Measurements from ENCODE around the gene GRID1. TPM values are rescaled to one million over a fixed set of nuclear protein-coding genes. Genes with fewer than 3 reads are reported as not detected.
"Not testable (repeated sequence)": the region's sequence is repeated elsewhere in the genome, so short reads cannot be mapped to it uniquely, and the experiment has no call there.

Gene GRID1
- total and polyA plus RNA-seq, 4 donors = 1.1 to 3.8 TPM; not detected in 2

GRCh38 chr10:86113044-86113443, 253.6 kb downstream of the GRID1 start:
- no peak for DNase-seq
- H3K27ac ChIP-seq (ENCODE audit: low read depth in 1 of 2, low read length in 2 of 2) = no peak overlapping the region
- intact Hi-C loops (cut with DNase I) = no loop called here

GRCh38 chr10:86111902-86112545, 254.6 kb downstream of the GRID1 start:
- 68 to 73% methylated on average over 5 of the region's 5 CpGs for WGBS, 2 donors
- Histone ChIP-seq H3K36me3 (ENCODE audit: control insufficient read depth in 1 of 2, insufficient read depth in 2 of 2, low read length in 1 of 2) (no peaks in the 10 kb centered on the region), H3K9me3 (ENCODE audit: control insufficient read depth, low read length) (no peaks in the 10 kb centered on the region), H3K27ac (ENCODE audit: low read depth in 1 of 2, low read length in 2 of 2) (no peak overlapping the region), H3K4me1 (ENCODE audit: control insufficient read depth in 1 of 2, insufficient read depth in 2 of 2, low read length in 2 of 2) (no peaks in the 10 kb centered on the region), H3K4me3 (ENCODE audit: low read length in 2 of 2) (no peak overlapping the region), H3K27me3 (ENCODE audit: control insufficient read depth in 1 of 2, insufficient read depth in 2 of 2, low read length in 1 of 2) (no peaks in the 10 kb centered on the region)
- ATAC-seq (ENCODE audit: low FRiP score) (no peak), DNase-seq (no peak)
- intact Hi-C loops (cut with DNase I) = no loop called here

More at GRCh38 chr10:86113044-86113443, 253.6 kb downstream of the GRID1 start:
- H3K27me3 ChIP-seq (ENCODE audit: control insufficient read depth in 1 of 2, insufficient read depth in 2 of 2, low read length in 1 of 2) = no peaks in the 10 kb centered on the region
- H3K4me3 ChIP-seq (ENCODE audit: low read length in 2 of 2) = no peak overlapping the region
- H3K4me1 ChIP-seq (ENCODE audit: control insufficient read depth in 1 of 2, insufficient read depth in 2 of 2, low read length in 2 of 2) = no peaks in the 10 kb centered on the region
- H3K36me3 ChIP-seq (ENCODE audit: control insufficient read depth in 1 of 2, insufficient read depth in 2 of 2, low read length in 1 of 2) = no peaks in the 10 kb centered on the region
- no peak for ATAC-seq (ENCODE audit: low FRiP score)
- 76% methylated on average over 1 of the region's 1 CpG for WGBS, 2 donors
- H3K9me3 ChIP-seq (ENCODE audit: control insufficient read depth, low read length) = no peaks in the 10 kb centered on the region

- intact Hi-C loops (cut with DNase I) = no loop called here
- 88 to 90% methylated on average over 6 of the region's 6 CpGs for WGBS, 2 donors
- DNase-seq = no peak
- no peak for ATAC-seq (ENCODE audit: low FRiP score)
- H3K4me3 ChIP-seq (ENCODE audit: low read length in 2 of 2) = no peak overlapping the region
- H3K27ac ChIP-seq (ENCODE audit: low read depth in 1 of 2, low read length in 2 of 2) = no peak overlapping the region
- H3K27me3 ChIP-seq (ENCODE audit: control insufficient read depth in 1 of 2, insufficient read depth in 2 of 2, low read length in 1 of 2) = no peaks in the 10 kb centered on the region
- H3K36me3 ChIP-seq (ENCODE audit: control insufficient read depth in 1 of 2, insufficient read depth in 2 of 2, low read length in 1 of 2) = no peaks in the 10 kb centered on the region
- H3K4me1 ChIP-seq (ENCODE audit: control insufficient read depth in 1 of 2, insufficient read depth in 2 of 2, low read length in 2 of 2) = no peaks in the 10 kb centered on the region
- H3K9me3 ChIP-seq (ENCODE audit: control insufficient read depth, low read length) = no peaks in the 10 kb centered on the region
Observed at GRCh38 chr10:86110156-86110786, 256.3 kb downstream of the GRID1 start.

- Histone ChIP-seq H3K9me3 (ENCODE audit: control insufficient read depth, low read length) (no peaks in the 10 kb centered on the region), H3K27me3 (ENCODE audit: control insufficient read depth in 1 of 2, insufficient read depth in 2 of 2, low read length in 1 of 2) (no peaks in the 10 kb centered on the region), H3K4me1 (ENCODE audit: control insufficient read depth in 1 of 2, insufficient read depth in 2 of 2, low read length in 2 of 2) (no peaks in the 10 kb centered on the region), H3K27ac (ENCODE audit: low read depth in 1 of 2, low read length in 2 of 2) (no peak overlapping the region), H3K4me3 (ENCODE audit: low read length in 2 of 2) (no peak overlapping the region), H3K36me3 (ENCODE audit: control insufficient read depth in 1 of 2, insufficient read depth in 2 of 2, low read length in 1 of 2) (no peaks in the 10 kb centered on the region)
- no peak for DNase-seq
- intact Hi-C loops (cut with DNase I) = no loop called here
- 93 to 97% methylated on average over 1 of the region's 1 CpG for WGBS, 2 donors
- no peak for ATAC-seq (ENCODE audit: low FRiP score)
Observed at GRCh38 chr10:86109421-86109820, 257.2 kb downstream of the GRID1 start.

GRCh38 chr10:86108696-86109095, 257.9 kb downstream of the GRID1 start:
- Histone ChIP-seq H3K4me3 (ENCODE audit: low read length in 2 of 2) (no peak overlapping the region), H3K27ac (ENCODE audit: low read depth in 1 of 2, low read length in 2 of 2) (no peak overlapping the region), H3K9me3 (ENCODE audit: control insufficient read depth, low read length) (no peaks in the 10 kb centered on the region), H3K27me3 (ENCODE audit: control insufficient read depth in 1 of 2, insufficient read depth in 2 of 2, low read length in 1 of 2) (no peaks in the 10 kb centered on the region), H3K4me1 (ENCODE audit: control insufficient read depth in 1 of 2, insufficient read depth in 2 of 2, low read length in 2 of 2) (no peaks in the 10 kb centered on the region), H3K36me3 (ENCODE audit: control insufficient read depth in 1 of 2, insufficient read depth in 2 of 2, low read length in 1 of 2) (no peaks in the 10 kb centered on the region)
- ATAC-seq (ENCODE audit: low FRiP score) = no peak
- WGBS, 2 donors = 93 to 94% methylated on average over 7 of the region's 7 CpGs
- intact Hi-C loops (cut with DNase I) = no loop called here
- peak in 1 of 2 donors; percentile 33 for DNase-seq

- ATAC-seq (ENCODE audit: low FRiP score); H3K4me1 ChIP-seq (ENCODE audit: control insufficient read depth in 1 of 2, insufficient read depth in 2 of 2, low read length in 2 of 2); H3K4me3 ChIP-seq (ENCODE audit: low read length in 2 of 2); H3K27ac ChIP-seq (ENCODE audit: low read depth in 1 of 2, low read length in 2 of 2); H3K9me3 ChIP-seq (ENCODE audit: control insufficient read depth, low read length); H3K27me3 ChIP-seq (ENCODE audit: control insufficient read depth in 1 of 2, insufficient read depth in 2 of 2, low read length in 1 of 2); H3K36me3 ChIP-seq (ENCODE audit: control insufficient read depth in 1 of 2, insufficient read depth in 2 of 2, low read length in 1 of 2); intact Hi-C loops (cut with DNase I): not testable (repeated sequence)
- peak in 1 of 2 donors; percentile 51 for DNase-seq
- 81 to 84% methylated on average over 16 of the region's 16 CpGs for WGBS, 2 donors
Observed at GRCh38 chr10:86107611-86108310, 258.8 kb downstream of the GRID1 start.

GRCh38 chr10:86107131-86107530, 259.5 kb downstream of the GRID1 start:
- intact Hi-C loops (cut with DNase I) = no loop called here
- 95 to 96% methylated on average over 6 of the region's 6 CpGs for WGBS, 2 donors
- no peak for ATAC-seq (ENCODE audit: low FRiP score)
- peak in 1 of 2 donors; percentile 46 for DNase-seq
- Histone ChIP-seq H3K4me3 (ENCODE audit: low read length in 2 of 2) (no peak overlapping the region), H3K27me3 (ENCODE audit: control insufficient read depth in 1 of 2, insufficient read depth in 2 of 2, low read length in 1 of 2) (no peaks in the 10 kb centered on the region), H3K4me1 (ENCODE audit: control insufficient read depth in 1 of 2, insufficient read depth in 2 of 2, low read length in 2 of 2) (no peaks in the 10 kb centered on the region), H3K9me3 (ENCODE audit: control insufficient read depth, low read length) (no peaks in the 10 kb centered on the region), H3K27ac (ENCODE audit: low read depth in 1 of 2, low read length in 2 of 2) (no peak overlapping the region), H3K36me3 (ENCODE audit: control insufficient read depth in 1 of 2, insufficient read depth in 2 of 2, low read length in 1 of 2) (no peaks in the 10 kb centered on the region)

- Histone ChIP-seq H3K4me1 (ENCODE audit: control insufficient read depth in 1 of 2, insufficient read depth in 2 of 2, low read length in 2 of 2) (no peaks in the 10 kb centered on the region), H3K36me3 (ENCODE audit: control insufficient read depth in 1 of 2, insufficient read depth in 2 of 2, low read length in 1 of 2) (no peaks in the 10 kb centered on the region), H3K27ac (ENCODE audit: low read depth in 1 of 2, low read length in 2 of 2) (no peak overlapping the region), H3K27me3 (ENCODE audit: control insufficient read depth in 1 of 2, insufficient read depth in 2 of 2, low read length in 1 of 2) (no peaks in the 10 kb centered on the region), H3K4me3 (ENCODE audit: low read length in 2 of 2) (no peak overlapping the region), H3K9me3 (ENCODE audit: control insufficient read depth, low read length) (no peaks in the 10 kb centered on the region)
- ATAC-seq (ENCODE audit: low FRiP score) (no peak), DNase-seq (peak in 1 of 2 donors; percentile 25)
- 95 to 96% methylated on average over 8 of the region's 8 CpGs for WGBS, 2 donors
- intact Hi-C loops (cut with DNase I) = no loop called here
Observed at GRCh38 chr10:86106616-86107015, 260.0 kb downstream of the GRID1 start.
